Panc1 (cell line): ENCODE data around the gene PKD2.
"Not testable (repeated sequence)": the region's sequence is repeated elsewhere in the genome, so short reads cannot be mapped to it uniquely, and the experiment has no call there.

Experiments used
- CTCF ChIP-seq: fragments of 450-650 bp; IDR thresholded peaks from 2 replicates; pipeline ENCODE4 v1.5.1; 2017; ENCODE audit warnings: mild to moderate bottlenecking
- POLR2AphosphoS5 ChIP-seq: IDR thresholded peaks from 2 replicates; pipeline ENCODE4 v1.6.1; 2012; ENCODE audit warnings: mild to moderate bottlenecking, low read depth, low read length, moderate library complexity
- REST ChIP-seq, 2 experiments: IDR thresholded peaks; 2 replicates each; pipeline ENCODE4 v1.6.1; 2011 to 2012; ENCODE audit warnings: low read depth in 2 of 2, control low read depth in 1 of 2, low read length in 1 of 2, mild to moderate bottlenecking in 1 of 2, moderate library complexity in 1 of 2; ENCODE audit not compliant: insufficient read depth in 1 of 2
- TCF7L2 ChIP-seq: IDR thresholded peaks from 2 replicates; pipeline ENCODE4 v1.6.1; 2011; ENCODE audit warnings: mild to moderate bottlenecking, low read depth, low read length, inconsistent platforms

GRCh38 chr4:88025868-88026661 lies 18.6 kb downstream of the PKD2 start:
- TF ChIP-seq CTCF; POLR2AphosphoS5; REST (IDR thresholded peaks at IDR 0.05; ENCODE audit: insufficient read depth in 1 of 2, low read depth in 2 of 2, low read length in 1 of 2); TCF7L2: not testable (repeated sequence)
